Brain microvascular endothelial cell (primary cell): ENCODE data around the gene CPT1A.

Experiments used
- DNase-seq: peaks from one replicate; pipeline ENCODE4 v3.0.0-alpha.2; 2020
- H3K27ac ChIP-seq: fragments of 250-450 bp; sonication (Bioruptor Pico); 2 replicates; pipeline ENCODE4 v1.5.1; 2020; ENCODE audit warnings: mild to moderate bottlenecking, moderate library complexity
- H3K27me3 ChIP-seq: fragments of 250-450 bp; sonication (Bioruptor Pico); replicated peaks from 2 replicates; pipeline ENCODE4 v1.5.1; 2020; ENCODE audit warnings: mild to moderate bottlenecking
- H3K36me3 ChIP-seq: fragments of 250-450 bp; sonication (Bioruptor Pico); replicated peaks from 2 replicates; pipeline ENCODE4 v1.5.1; 2020; ENCODE audit warnings: mild to moderate bottlenecking
- H3K4me3 ChIP-seq: 2 replicates; pipeline ENCODE4 v1.5.1; 2011; ENCODE audit warnings: low read depth, mild to moderate bottlenecking, control low read depth, low read length, moderate library complexity
- in situ Hi-C: cut with HindIII; loops from 2 replicates; pipeline ENCODE4 v1.10.0; 2017; ENCODE audit warnings: low sequenced_read_pairs, low pct_ligation_motif_present
- TF ChIP-seq, protein P1 (sequence below): IDR thresholded peaks from 2 replicates; pipeline ENCODE4 v1.5.1; 2011; ENCODE audit warnings: low read depth, mild to moderate bottlenecking, moderate library complexity, low read length, control low read depth, inconsistent platforms; ENCODE audit errors: missing control alignments

The CPT1A gene

GRCh38 chr11:68847395-68847794, 5.7 kb upstream of the CPT1A start:
- DNase-seq, result no peak
- Histone ChIP-seq H3K27me3 (peaks cover 5% of the 10 kb centered on the region), H3K27ac (no peak overlapping the region), H3K36me3 (no peaks in the 10 kb centered on the region), H3K4me3 (no peak overlapping the region)
- TF ChIP-seq, protein P1, sequence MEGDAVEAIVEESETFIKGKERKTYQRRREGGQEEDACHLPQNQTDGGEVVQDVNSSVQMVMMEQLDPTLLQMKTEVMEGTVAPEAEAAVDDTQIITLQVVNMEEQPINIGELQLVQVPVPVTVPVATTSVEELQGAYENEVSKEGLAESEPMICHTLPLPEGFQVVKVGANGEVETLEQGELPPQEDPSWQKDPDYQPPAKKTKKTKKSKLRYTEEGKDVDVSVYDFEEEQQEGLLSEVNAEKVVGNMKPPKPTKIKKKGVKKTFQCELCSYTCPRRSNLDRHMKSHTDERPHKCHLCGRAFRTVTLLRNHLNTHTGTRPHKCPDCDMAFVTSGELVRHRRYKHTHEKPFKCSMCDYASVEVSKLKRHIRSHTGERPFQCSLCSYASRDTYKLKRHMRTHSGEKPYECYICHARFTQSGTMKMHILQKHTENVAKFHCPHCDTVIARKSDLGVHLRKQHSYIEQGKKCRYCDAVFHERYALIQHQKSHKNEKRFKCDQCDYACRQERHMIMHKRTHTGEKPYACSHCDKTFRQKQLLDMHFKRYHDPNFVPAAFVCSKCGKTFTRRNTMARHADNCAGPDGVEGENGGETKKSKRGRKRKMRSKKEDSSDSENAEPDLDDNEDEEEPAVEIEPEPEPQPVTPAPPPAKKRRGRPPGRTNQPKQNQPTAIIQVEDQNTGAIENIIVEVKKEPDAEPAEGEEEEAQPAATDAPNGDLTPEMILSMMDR, result no peak
- in situ Hi-C loops, result no loop called here

DNA sequence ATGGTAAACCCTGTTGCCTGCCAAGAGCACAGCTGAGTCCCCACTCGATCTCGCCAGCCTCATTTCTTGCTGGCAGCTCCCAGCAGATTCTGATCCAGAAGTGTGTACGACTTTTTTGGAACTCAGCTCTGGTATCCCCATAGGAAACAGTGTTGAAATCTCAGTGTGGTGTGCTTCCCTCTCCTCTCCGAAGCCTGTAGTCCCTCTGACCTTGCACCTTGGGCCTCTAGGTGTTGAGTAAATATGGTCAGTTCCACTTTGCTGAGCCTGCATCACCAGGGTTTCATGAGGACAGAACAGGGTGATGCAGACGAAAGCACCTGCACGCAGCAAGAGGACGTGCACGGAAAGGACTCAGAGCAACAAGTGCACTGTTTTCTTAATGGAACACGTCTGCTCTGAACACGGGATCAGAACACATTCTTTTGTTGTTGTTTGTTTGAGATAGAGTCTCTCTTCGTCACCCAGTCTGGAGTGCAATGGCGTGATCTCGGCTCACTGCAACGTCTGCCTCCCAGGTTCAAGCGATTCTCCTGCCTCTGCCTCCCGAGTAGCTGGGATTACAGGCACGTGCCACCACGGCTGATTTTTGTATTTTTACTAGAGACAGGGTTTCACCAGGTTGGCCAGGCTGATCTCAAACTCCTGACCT, 3.8 kb upstream of the CPT1A start:
- Histone ChIP-seq H3K4me3 (no peak overlapping the region), H3K36me3 (no peaks in the 10 kb centered on the region), H3K27ac (no peak overlapping the region), H3K27me3 (peaks cover 5% of the 10 kb centered on the region)
- in situ Hi-C loops, result no loop called here
- TF ChIP-seq, protein P1, result no peak
- DNase-seq, result no peak

DNA sequence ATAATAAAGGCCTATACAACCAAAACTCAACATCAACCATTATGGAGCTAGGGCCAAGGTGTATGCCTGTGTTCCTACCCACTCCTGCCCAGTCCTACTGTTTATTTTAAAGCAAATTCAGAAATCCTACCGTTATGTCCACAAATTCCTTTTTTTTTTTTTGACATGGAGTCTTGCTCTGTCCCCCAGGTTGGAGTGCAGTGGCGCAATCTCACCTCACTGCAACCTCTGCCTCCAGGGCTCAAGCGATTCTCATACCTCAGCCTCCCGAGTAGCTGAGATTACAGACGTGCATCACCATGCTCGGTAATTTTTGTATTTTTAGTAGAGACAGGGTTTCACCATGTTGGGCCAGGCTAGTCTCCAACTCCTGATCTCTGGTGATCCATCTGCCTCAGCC, 3.1 kb upstream of the CPT1A start:
- no peak for DNase-seq
- in situ Hi-C loops, result no loop called here
- H3K27me3 ChIP-seq, result peaks cover 5% of the 10 kb centered on the region
- H3K4me3 ChIP-seq, result no peak overlapping the region
- no peaks in the 10 kb centered on the region for H3K36me3 ChIP-seq
- TF ChIP-seq, protein P1, result no peak
- H3K27ac ChIP-seq, result no peak overlapping the region

- no peak for DNase-seq
- H3K36me3 ChIP-seq, result no peaks in the 10 kb centered on the region
- no peak overlapping the region for H3K4me3 ChIP-seq
- H3K27ac ChIP-seq, result no peak overlapping the region
- TF ChIP-seq, protein P1, result no peak
- H3K27me3 ChIP-seq, result peaks cover 5% of the 10 kb centered on the region
- in situ Hi-C loops, result no loop called here
Measured at GRCh38 chr11:68844376-68844775, 2.7 kb upstream of the CPT1A start.

GRCh38 chr11:68843703-68844312, 2.1 kb upstream of the CPT1A start:
- Histone ChIP-seq H3K27ac (no peak overlapping the region), H3K4me3 (peak overlapping the region; percentile 35), H3K27me3 (peaks cover 3% of the 10 kb centered on the region), H3K36me3 (no peaks in the 10 kb centered on the region)
- TF ChIP-seq, protein P1, result peak; percentile 39
- no peak for DNase-seq
- in situ Hi-C loops, result no loop called here
